Measurements from ENCODE around the gene TNNI3. TPM values are rescaled to one million over a fixed set of nuclear protein-coding genes. Genes with fewer than 3 reads are reported as not detected.
A peak's percentile ranks its signal among the peaks of the same experiment; 100 is the strongest.

Gene TNNI3
- total and polyA plus RNA-seq, 9 of the 15 experiments (the other 6 are each of a cell fraction or from before 2014, with no cell fraction given), result 4.7 to 158 (median 42.0) TPM

DNA sequence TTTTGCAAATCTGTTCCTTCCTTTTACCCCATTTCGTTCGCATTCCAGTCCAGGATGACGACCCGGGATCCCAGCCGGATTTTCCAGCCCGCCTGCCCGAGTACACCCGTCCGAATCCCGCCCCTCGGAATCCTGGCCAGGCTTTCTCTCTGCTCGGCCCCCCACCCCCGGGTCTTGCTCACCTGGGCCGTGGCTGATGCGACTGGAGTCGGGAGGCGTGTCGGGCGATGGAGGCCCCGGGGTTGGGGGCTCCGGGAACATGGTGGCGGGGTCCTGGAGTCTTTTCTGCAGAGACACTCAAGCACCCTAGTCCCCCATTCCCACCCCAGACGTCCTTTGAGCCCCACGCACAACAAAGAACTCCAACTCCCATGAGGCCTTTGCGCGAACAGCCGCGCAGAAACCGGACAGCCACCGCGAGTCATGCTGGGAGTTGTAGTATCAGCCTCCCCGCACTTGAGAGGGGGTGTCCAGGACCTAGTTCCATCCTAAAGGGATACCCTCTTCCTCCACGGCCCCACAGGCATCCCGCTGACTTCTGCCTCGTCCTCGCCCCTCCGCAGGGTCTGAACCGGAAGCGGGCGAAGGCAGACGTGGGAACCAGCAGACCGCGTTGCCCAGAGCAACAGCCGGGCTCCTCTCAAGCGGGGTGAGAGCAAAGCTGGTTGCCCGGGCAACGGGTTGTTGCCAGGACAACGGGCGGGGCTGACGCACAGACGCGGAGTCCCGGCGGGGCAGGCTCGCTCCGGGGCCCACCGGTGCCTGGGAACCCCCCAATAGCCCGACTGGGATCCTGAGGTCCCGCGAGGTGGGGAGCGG is 21.5 kb upstream of the TNNI3 start (continued):
- TF ChIP-seq, protein P1, sequence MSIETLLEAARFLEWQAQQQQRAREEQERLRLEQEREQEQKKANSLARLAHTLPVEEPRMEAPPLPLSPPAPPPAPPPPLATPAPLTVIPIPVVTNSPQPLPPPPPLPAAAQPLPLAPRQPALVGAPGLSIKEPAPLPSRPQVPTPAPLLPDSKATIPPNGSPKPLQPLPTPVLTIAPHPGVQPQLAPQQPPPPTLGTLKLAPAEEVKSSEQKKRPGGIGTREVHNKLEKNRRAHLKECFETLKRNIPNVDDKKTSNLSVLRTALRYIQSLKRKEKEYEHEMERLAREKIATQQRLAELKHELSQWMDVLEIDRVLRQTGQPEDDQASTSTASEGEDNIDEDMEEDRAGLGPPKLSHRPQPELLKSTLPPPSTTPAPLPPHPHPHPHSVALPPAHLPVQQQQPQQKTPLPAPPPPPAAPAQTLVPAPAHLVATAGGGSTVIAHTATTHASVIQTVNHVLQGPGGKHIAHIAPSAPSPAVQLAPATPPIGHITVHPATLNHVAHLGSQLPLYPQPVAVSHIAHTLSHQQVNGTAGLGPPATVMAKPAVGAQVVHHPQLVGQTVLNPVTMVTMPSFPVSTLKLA (conservative IDR thresholded peaks at IDR 0.05), result peak in 1 of 2 experiments; percentile 27; a peak in 1 of 4 replicates
- TF ChIP-seq HCFC1 (IDR thresholded peaks at IDR 0.05; ENCODE audit: low read depth, low read length) (peak; percentile 97), ZNF175 (CRISPR knock-in tag; IDR thresholded peaks at IDR 0.05; ENCODE audit: low read depth) (peak; percentile 67; the same call in 1 of the 2 replicates), NR2C1 (IDR thresholded peaks at IDR 0.05) (no peak), NR2C1 (tag; IDR thresholded peaks at IDR 0.05) (0 out of 2 replicates have a peak, but pooled peaks have one; percentile 37), CREM (IDR thresholded peaks at IDR 0.05; ENCODE audit: low read depth) (peak; percentile 67; the same call in 1 of the 2 replicates), ELF2 (CRISPR knock-in tag; IDR thresholded peaks at IDR 0.05) (no peak), MAZ (CRISPR knock-in tag; conservative IDR thresholded peaks at IDR 0.05 in 1 of 2, IDR thresholded peaks at IDR 0.05 in 1 of 2) (peak in 1 of 2 experiments; percentile 48; a peak in 2 of 4 replicates)
- TF ChIP-seq, protein P2, sequence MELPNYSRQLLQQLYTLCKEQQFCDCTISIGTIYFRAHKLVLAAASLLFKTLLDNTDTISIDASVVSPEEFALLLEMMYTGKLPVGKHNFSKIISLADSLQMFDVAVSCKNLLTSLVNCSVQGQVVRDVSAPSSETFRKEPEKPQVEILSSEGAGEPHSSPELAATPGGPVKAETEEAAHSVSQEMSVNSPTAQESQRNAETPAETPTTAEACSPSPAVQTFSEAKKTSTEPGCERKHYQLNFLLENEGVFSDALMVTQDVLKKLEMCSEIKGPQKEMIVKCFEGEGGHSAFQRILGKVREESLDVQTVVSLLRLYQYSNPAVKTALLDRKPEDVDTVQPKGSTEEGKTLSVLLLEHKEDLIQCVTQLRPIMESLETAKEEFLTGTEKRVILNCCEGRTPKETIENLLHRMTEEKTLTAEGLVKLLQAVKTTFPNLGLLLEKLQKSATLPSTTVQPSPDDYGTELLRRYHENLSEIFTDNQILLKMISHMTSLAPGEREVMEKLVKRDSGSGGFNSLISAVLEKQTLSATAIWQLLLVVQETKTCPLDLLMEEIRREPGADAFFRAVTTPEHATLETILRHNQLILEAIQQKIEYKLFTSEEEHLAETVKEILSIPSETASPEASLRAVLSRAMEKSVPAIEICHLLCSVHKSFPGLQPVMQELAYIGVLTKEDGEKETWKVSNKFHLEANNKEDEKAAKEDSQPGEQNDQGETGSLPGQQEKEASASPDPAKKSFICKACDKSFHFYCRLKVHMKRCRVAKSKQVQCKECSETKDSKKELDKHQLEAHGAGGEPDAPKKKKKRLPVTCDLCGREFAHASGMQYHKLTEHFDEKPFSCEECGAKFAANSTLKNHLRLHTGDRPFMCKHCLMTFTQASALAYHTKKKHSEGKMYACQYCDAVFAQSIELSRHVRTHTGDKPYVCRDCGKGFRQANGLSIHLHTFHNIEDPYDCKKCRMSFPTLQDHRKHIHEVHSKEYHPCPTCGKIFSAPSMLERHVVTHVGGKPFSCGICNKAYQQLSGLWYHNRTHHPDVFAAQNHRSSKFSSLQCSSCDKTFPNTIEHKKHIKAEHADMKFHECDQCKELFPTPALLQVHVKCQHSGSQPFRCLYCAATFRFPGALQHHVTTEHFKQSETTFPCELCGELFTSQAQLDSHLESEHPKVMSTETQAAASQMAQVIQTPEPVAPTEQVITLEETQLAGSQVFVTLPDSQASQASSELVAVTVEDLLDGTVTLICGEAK (IDR thresholded peaks at IDR 0.05), result peak; percentile 73
- TF ChIP-seq, protein P2 (CRISPR knock-in tag; IDR thresholded peaks at IDR 0.05), result no peak
- TF ChIP-seq, protein P3, sequence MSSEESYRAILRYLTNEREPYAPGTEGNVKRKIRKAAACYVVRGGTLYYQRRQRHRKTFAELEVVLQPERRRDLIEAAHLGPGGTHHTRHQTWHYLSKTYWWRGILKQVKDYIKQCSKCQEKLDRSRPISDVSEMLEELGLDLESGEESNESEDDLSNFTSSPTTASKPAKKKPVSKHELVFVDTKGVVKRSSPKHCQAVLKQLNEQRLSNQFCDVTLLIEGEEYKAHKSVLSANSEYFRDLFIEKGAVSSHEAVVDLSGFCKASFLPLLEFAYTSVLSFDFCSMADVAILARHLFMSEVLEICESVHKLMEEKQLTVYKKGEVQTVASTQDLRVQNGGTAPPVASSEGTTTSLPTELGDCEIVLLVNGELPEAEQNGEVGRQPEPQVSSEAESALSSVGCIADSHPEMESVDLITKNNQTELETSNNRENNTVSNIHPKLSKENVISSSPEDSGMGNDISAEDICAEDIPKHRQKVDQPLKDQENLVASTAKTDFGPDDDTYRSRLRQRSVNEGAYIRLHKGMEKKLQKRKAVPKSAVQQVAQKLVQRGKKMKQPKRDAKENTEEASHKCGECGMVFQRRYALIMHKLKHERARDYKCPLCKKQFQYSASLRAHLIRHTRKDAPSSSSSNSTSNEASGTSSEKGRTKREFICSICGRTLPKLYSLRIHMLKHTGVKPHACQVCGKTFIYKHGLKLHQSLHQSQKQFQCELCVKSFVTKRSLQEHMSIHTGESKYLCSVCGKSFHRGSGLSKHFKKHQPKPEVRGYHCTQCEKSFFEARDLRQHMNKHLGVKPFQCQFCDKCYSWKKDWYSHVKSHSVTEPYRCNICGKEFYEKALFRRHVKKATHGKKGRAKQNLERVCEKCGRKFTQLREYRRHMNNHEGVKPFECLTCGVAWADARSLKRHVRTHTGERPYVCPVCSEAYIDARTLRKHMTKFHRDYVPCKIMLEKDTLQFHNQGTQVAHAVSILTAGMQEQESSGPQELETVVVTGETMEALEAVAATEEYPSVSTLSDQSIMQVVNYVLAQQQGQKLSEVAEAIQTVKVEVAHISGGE (CRISPR knock-in tag; IDR thresholded peaks at IDR 0.05), result peak in 1 of 3 experiments; percentile 75; a peak in 2 of 6 replicates
